Measurements from ENCODE around the gene BRMS1. TPM values are rescaled to one million over a fixed set of nuclear protein-coding genes. Genes with fewer than 3 reads are reported as not detected.

Gene BRMS1, protein sequence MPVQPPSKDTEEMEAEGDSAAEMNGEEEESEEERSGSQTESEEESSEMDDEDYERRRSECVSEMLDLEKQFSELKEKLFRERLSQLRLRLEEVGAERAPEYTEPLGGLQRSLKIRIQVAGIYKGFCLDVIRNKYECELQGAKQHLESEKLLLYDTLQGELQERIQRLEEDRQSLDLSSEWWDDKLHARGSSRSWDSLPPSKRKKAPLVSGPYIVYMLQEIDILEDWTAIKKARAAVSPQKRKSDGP
- 48.9 and 61.2 TPM in 2 replicates for total RNA-seq

DNA sequence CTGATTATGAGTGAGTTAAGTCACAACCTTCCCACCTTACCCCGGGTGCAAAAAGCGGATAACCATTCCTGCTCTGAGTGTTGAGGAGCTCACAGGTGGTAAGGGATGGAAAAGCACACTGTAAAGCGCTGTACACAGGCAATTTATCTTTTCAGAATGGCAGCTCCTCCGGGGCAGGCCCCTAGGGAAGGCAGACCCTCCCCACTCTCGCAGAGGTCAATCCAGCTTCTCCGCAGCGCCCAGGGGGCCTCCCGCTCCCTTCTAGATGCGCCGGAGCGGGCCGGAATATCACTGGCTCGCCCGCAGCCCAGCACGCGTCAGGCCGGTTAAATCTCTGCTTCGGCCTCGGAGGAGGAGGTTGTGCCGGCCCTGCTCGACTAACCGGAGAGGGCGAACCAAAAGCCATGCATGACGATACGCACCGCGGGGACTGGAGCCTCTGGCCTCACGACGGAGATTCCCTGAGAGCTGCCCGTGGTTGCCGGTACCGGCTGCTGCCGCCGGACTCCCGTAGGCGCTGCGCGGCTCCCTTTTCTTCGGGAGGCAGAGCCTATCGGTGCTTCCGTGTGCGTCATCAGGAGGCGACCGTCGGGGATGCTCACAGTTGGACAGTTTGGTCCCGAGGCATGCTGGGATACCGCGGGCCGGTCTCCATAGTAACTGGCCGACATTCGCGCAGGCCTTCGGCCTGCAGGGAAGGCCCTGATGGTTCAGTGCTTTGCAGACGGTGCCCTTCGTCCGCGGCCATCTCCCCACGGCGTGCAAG lies at the start of gene BRMS1:
Gene BRMS1 (minus strand): TSS at position 555 of the 766 bp plus-strand sequence. CDS start 2,870 bp downstream, outside the sequence.

DNA sequence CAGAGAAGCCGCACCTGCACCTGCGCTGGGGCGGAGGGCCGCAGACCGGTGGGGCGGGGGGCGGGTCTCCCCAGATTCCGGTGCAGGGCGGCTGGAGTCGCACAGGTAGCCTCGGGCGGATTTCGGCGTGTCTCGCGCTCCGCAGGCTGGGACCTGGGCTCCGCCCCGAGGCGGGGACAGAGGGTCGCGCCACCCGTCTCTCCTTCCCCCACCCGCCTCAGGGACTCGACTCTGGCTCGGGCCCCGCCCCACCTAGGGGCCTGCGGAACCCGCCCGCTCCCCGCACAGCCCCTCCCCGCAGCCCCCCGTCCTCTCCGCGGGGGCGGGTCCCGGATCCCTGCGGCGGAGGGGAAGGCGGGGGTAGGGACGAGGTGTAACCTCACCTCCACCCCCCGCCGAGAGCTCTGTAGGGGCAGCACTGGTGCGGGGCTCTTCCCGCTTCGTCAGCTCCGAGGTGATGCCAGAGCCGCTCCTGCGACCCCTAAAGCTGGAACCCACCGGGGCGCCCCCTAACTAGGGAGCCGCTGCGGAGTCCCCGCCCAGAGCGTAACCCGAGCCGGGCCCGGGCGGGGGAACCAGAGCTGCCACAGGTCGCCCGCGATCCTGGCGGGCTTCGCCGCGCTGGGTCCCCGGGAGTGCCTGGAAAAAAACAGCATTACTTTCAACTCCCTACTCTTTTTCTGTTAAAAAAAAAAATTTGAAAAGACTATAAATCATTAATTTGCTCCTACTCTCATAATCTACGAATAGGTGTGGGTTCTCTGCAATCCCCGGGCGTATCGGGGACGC lies 26.9 kb upstream of the BRMS1 start, which contains the start of gene SLC29A2:
Gene SLC29A2 (minus strand): TSS at position 134 of the 789 bp plus-strand sequence. CDS start 169 bp downstream, outside the sequence.

DNA sequence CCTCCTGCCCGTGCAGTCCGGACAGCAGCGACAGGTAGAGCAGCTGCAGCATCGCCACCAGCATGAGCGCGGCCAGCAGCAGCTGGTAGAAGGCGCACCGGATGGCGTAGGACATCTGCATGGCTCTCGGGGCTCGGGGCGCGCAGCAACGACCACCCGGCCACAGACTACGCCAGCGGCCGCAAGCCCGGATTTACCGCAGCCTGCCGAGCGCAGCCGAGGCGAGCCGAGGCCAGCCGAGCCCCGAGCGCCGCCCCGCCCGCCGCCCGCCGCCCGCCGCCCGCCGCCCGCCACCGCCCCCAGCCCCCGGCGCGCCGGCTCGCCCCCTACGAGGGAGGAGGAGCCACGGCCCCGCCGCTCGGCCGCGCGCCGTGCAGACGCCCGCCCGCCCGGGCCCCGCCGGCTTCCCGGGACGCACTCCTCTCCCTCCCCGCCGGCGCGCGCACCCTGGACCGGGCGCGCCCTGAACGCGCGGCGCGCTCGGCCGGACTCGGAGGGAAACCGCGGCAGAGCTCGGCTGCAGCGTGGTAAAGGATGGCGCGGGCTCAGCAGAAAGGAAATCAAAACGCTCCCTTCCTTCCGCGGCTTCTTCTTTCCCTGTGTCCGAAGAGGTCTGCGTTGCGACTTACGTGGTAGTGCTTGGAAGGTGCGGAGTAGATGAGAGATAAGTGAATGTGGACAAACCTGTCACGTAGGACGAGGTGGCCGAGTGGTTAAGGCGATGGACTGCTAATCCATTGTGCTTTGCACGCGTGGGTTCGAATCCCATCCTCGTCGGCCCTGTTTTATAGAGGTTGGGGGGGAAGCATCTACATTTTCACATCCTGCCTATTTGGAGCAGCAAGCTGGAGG lies 2.7 kb upstream of the BRMS1 start, which contains the start of gene B4GAT1:
Gene B4GAT1 (minus strand): TSS at position 205 of the 852 bp plus-strand sequence. CDS start 84 bp downstream, at position 121.

DNA sequence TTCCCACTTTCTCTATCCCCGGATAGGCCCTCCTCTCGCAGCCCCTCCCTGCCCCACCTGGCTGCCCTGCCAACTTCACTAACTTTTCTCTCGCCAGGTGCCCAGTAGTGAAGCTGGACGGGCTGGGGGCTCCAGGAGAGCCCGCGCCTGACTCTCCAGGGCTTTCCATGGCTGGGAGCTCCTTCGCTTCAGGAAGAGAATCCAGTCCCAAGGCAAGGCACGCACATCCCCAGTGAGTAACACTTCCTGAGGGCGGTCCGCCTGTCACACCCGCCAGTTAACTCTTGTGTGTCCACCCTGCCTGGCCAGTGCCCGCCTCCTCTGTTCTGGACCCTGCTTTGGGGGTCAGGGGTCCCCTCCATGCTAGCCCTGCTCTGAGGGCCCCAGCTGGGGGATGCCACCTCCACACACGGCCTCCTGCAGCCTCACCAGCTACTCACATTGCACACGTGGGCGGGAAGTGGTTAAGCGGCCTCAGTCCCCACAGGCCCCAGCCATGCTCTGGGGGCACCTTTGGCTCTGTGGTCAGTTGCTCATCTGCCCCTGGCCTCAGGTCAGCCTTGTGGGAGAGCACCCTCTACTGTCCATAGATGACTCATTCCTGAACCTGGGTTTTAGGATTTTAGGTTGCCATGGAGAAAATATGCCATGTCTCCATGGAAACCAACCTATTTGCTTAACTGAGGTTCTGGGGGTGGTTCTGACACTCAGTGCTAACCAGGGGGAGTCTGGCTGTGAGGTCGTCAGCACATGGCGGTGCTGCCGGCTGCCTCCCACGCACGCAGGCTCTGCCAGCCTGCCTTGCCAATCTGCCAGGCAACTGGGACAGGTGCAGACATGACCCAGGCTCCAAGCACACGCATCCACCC lies 8.4 kb downstream of the BRMS1 start, which contains the start of gene RIN1:
Gene RIN1 (minus strand): TSS at position 201 of the 869 bp plus-strand sequence. CDS start 32 bp downstream, at position 169.

DNA sequence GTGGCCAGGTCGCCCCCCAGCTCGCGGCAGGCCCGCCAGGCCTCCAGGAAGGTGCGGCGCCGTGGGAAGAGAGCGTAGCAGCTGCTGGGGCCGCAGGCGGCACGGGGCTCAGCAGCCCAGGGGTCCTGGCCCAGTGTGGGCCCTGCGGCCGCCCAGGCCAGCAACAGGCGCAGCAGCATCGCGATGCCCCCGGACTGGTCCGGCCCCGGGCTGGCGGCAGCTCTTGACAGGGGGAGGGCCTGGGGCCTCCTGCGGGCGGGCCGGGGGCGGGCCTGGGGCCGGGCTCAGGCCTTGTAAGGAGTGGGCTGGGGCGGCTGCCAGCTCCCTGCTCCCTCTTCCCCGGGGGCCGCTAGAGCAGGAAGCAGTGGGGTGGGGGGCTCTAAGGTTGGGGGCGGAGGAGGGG lies 28.1 kb downstream of the BRMS1 start, which contains the start of gene CD248:
Gene CD248 (minus strand): TSS at position 196 of the 403 bp plus-strand sequence. CDS start 17 bp downstream, at position 179.

DNA sequence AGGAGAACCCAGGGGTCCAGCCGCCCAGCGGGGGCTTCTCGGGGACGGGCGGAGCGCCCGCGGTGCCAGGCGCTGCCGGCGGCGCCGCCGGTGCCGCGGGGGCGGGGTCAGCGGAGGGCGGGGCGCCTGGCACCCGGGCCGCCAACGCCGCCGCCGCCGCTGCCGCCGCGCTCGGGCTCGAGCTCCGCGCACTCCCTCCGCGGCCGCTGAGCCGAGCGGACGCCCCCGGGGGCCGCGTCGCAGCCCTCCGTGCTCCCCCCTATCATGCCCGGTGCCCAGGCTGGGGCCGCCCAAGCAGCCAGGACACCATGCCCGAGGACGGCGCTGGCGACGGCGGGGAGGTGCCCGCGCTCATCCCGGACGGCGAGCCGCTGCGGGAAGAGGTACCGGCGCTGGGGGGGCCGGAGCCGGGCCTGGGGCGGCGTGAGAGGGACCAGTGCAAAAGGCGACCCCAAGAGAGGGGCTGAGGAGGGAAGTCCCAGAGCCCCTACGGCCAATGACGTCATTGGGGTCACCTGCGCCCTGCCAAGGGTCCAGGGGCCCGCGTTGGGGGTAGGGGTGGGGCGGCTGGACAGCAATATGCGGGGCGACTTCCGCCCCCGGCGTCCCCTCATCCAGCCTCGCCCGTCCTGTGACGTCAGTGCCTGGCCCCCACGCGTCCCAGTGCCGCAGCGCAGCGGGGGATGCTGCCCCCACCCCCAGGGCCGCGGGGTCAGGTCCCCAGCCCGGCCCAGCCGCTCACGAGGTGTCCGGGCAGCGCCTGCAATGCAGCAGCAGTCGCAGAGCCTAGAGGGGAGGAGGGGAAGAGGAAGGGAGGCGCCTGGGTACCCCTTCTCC lies 53.0 kb downstream of the BRMS1 start, which contains the start of gene TMEM151A:
Gene TMEM151A (plus strand): TSS at position 189 of the 837 bp plus-strand sequence. CDS start 120 bp downstream, at position 309.

DNA sequence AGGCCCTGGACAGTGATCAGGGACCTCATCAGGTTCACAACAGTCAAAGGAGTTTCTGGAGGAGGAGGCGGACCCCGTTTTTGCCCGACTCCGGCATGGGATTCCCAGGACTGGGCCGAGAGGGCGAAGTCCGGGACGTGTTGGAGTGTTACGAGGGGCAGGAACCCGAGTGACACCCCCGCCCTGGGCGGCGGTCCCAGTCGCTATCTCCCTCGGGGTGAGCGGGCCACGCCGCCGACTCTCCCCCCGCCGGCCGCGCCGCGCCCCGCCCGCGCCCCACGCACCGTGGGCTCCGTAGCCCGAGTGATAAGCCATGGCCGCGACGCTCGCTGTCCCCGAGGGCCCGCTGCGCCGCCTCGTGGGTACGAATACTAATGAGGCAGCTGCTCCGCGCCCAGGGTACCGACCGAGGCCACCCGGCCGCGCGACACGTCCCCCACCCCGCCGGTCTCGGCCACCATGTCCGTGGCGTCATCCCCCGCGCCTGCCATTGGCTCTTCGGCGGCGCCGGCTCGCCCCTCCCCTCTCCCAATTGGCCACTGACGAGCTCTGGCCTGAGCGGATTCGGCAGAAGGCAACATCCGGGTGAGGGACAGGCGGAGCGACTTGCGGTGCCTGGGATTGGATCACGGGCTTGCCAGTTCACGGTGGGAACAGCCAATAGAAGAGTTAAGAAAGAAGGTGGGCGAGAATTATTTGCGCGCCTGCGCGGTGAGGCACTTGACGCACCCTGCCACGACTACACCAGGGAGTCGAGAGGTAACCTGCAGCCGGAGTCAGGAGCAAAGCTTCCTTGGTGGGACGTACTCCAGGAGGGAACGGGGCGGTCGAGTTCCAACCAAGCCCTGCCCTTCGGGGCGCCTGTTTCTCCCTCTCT lies 56.0 kb downstream of the BRMS1 start, which contains the start of gene YIF1A:
Gene YIF1A (minus strand): TSS at position 473 of the 877 bp plus-strand sequence. CDS start 158 bp downstream, at position 315.

Small RNAs within 50 kb of the gene (small RNA-seq; reads per million reads assigned to genes)
- gene RF00017 (not detected), gene RNU1-84P (3.8 reads per million, percentile 73 among the genes with 10 or more reads in this experiment)

Other genes with a start within 250 kb of the BRMS1 start
- 15.8 and 19.2 TPM in 2 replicates for gene KLC2, start 87.4 kb downstream of the BRMS1 start, total RNA-seq
- 107 and 128 TPM in 2 replicates for gene RAB1B, start 76.5 kb downstream of the BRMS1 start, total RNA-seq
- gene CNIH2, start 66.9 kb downstream of the BRMS1 start, total RNA-seq, result 0.13 and 0.14 TPM in 2 replicates
- gene YIF1A, start 56.0 kb downstream of the BRMS1 start, total RNA-seq, result 70.6 and 85.0 TPM in 2 replicates
- gene TMEM151A, start 53.2 kb downstream of the BRMS1 start, total RNA-seq, result under 0.01 TPM in 1 of 2 replicates, not detected in the other
- gene CD248, start 28.1 kb downstream of the BRMS1 start, total RNA-seq, result under 0.01 TPM in 1 of 2 replicates, not detected in the other
- 5.3 and 7.8 TPM in 2 replicates for gene RIN1, start 8.7 kb downstream of the BRMS1 start, total RNA-seq
- 20.2 and 29.2 TPM in 2 replicates for gene B4GAT1, start 2.5 kb upstream of the BRMS1 start, total RNA-seq
- gene SLC29A2, start 26.7 kb upstream of the BRMS1 start, total RNA-seq, result 0.27 and 1.0 TPM in 2 replicates
- not detected in 2 replicates for gene NPAS4, start 75.9 kb upstream of the BRMS1 start, total RNA-seq
- 58.7 and 65.2 TPM in 2 replicates for gene MRPL11, start 93.7 kb upstream of the BRMS1 start, total RNA-seq
- gene PELI3, start 121.8 kb upstream of the BRMS1 start, total RNA-seq, result 3.5 and 5.7 TPM in 2 replicates
- gene DPP3, start 135.3 kb upstream of the BRMS1 start, total RNA-seq, result 49.6 and 55.1 TPM in 2 replicates
- gene BBS1, start 165.5 kb upstream of the BRMS1 start, total RNA-seq, result 27.9 and 34.2 TPM in 2 replicates
- 8.9 and 12.6 TPM in 2 replicates for gene ZDHHC24, start 200.9 kb upstream of the BRMS1 start, total RNA-seq
- under 0.01 TPM in 1 of 2 replicates, not detected in the other for gene ACTN3, start 201.8 kb upstream of the BRMS1 start, total RNA-seq
- 7.4 and 10.0 TPM in 2 replicates for gene CTSF, start 223.5 kb upstream of the BRMS1 start, total RNA-seq
- 0.27 and 0.50 TPM in 2 replicates for gene CCDC87, start 248.0 kb upstream of the BRMS1 start, total RNA-seq
- 23.8 and 25.4 TPM in 2 replicates for gene CCS, start 248.1 kb upstream of the BRMS1 start, total RNA-seq